Measurements from ENCODE around the gene ABCA1.
"Not testable (repeated sequence)": the region's sequence is repeated elsewhere in the genome, so short reads cannot be mapped to it uniquely, and the experiment has no call there.

The ABCA1 gene

GRCh38 chr9:104856413-104856941 is 71.5 kb downstream of the ABCA1 start:
- Mint-ChIP-seq H3K4me3 (no peak overlapping the region), H3K9me3 (ENCODE audit: low read depth) (no peaks in the 10 kb centered on the region), H3K27ac (no peak overlapping the region), H3K36me3 (peaks cover 10% of the 10 kb centered on the region), H3K27me3 (no peaks in the 10 kb centered on the region), H3K4me1 (ENCODE audit: low read depth) (no peaks in the 10 kb centered on the region)

- no peak overlapping the region for H3K4me3 Mint-ChIP-seq
- no peak overlapping the region for H3K27ac Mint-ChIP-seq
- H3K4me1 Mint-ChIP-seq (ENCODE audit: low read depth): no peaks in the 10 kb centered on the region
- no peaks in the 10 kb centered on the region for H3K9me3 Mint-ChIP-seq (ENCODE audit: low read depth)
- H3K27me3 Mint-ChIP-seq: no peaks in the 10 kb centered on the region
- H3K36me3 Mint-ChIP-seq: peaks cover 10% of the 10 kb centered on the region
Observed at GRCh38 chr9:104855807-104856206, 72.1 kb downstream of the ABCA1 start.

- not testable (repeated sequence) for H3K27me3 Mint-ChIP-seq; H3K4me3 Mint-ChIP-seq; H3K27ac Mint-ChIP-seq; H3K4me1 Mint-ChIP-seq (ENCODE audit: low read depth); H3K9me3 Mint-ChIP-seq (ENCODE audit: low read depth); H3K36me3 Mint-ChIP-seq
Observed at GRCh38 chr9:104855258-104855657, 72.7 kb downstream of the ABCA1 start.

- no peak overlapping the region for H3K4me3 Mint-ChIP-seq
- no peak overlapping the region for H3K27ac Mint-ChIP-seq
- H3K9me3 Mint-ChIP-seq (ENCODE audit: low read depth): no peaks in the 10 kb centered on the region
- peaks cover 10% of the 10 kb centered on the region for H3K36me3 Mint-ChIP-seq
- no peaks in the 10 kb centered on the region for H3K4me1 Mint-ChIP-seq (ENCODE audit: low read depth)
- no peaks in the 10 kb centered on the region for H3K27me3 Mint-ChIP-seq
Observed at GRCh38 chr9:104854613-104855012, 73.3 kb downstream of the ABCA1 start.

GRCh38 chr9:104853683-104854082 is 74.3 kb downstream of the ABCA1 start:
- Mint-ChIP-seq H3K36me3 (peaks cover 10% of the 10 kb centered on the region), H3K4me1 (ENCODE audit: low read depth) (no peaks in the 10 kb centered on the region), H3K27ac (no peak overlapping the region), H3K4me3 (no peak overlapping the region), H3K9me3 (ENCODE audit: low read depth) (no peaks in the 10 kb centered on the region), H3K27me3 (no peaks in the 10 kb centered on the region)

- peaks cover 8% of the 10 kb centered on the region for H3K36me3 Mint-ChIP-seq
- H3K4me3 Mint-ChIP-seq: no peak overlapping the region
- H3K4me1 Mint-ChIP-seq (ENCODE audit: low read depth): no peaks in the 10 kb centered on the region
- H3K9me3 Mint-ChIP-seq (ENCODE audit: low read depth): no peaks in the 10 kb centered on the region
- no peak overlapping the region for H3K27ac Mint-ChIP-seq
- no peaks in the 10 kb centered on the region for H3K27me3 Mint-ChIP-seq
Observed at GRCh38 chr9:104853159-104853558, 74.8 kb downstream of the ABCA1 start.

GRCh38 chr9:104851546-104851920 is 76.4 kb downstream of the ABCA1 start:
- Mint-ChIP-seq H3K9me3 (ENCODE audit: low read depth) (no peaks in the 10 kb centered on the region), H3K27ac (no peak overlapping the region), H3K36me3 (peaks cover 6% of the 10 kb centered on the region), H3K4me1 (ENCODE audit: low read depth) (no peaks in the 10 kb centered on the region), H3K27me3 (no peaks in the 10 kb centered on the region), H3K4me3 (no peak overlapping the region)

- Mint-ChIP-seq H3K27ac (no peak overlapping the region), H3K4me1 (ENCODE audit: low read depth) (no peaks in the 10 kb centered on the region), H3K36me3 (peaks cover 5% of the 10 kb centered on the region), H3K4me3 (no peak overlapping the region), H3K9me3 (ENCODE audit: low read depth) (no peaks in the 10 kb centered on the region), H3K27me3 (no peaks in the 10 kb centered on the region)
Observed at GRCh38 chr9:104850786-104851545, 77.0 kb downstream of the ABCA1 start.

- Mint-ChIP-seq H3K4me3 (no peak overlapping the region), H3K36me3 (no peaks in the 10 kb centered on the region)
Observed at GRCh38 chr9:104849023-104849422, 78.9 kb downstream of the ABCA1 start.

GRCh38 chr9:104844710-104845109 is 83.2 kb downstream of the ABCA1 start:
- no peak overlapping the region for H3K4me3 Mint-ChIP-seq
- no peaks in the 10 kb centered on the region for H3K4me1 Mint-ChIP-seq (ENCODE audit: low read depth)
- no peak overlapping the region for H3K27ac Mint-ChIP-seq
- H3K9me3 Mint-ChIP-seq (ENCODE audit: low read depth): no peaks in the 10 kb centered on the region
- no peaks in the 10 kb centered on the region for H3K27me3 Mint-ChIP-seq
- peaks cover 10% of the 10 kb centered on the region for H3K36me3 Mint-ChIP-seq

More at GRCh38 chr9:104849023-104849422, 78.9 kb downstream of the ABCA1 start:
- H3K27me3 Mint-ChIP-seq: no peaks in the 10 kb centered on the region
- no peaks in the 10 kb centered on the region for H3K9me3 Mint-ChIP-seq (ENCODE audit: low read depth)
- no peak overlapping the region for H3K27ac Mint-ChIP-seq
- no peaks in the 10 kb centered on the region for H3K4me1 Mint-ChIP-seq (ENCODE audit: low read depth)

GRCh38 chr9:104843644-104844240 is 84.2 kb downstream of the ABCA1 start:
- Mint-ChIP-seq H3K27ac (no peak overlapping the region), H3K27me3 (no peaks in the 10 kb centered on the region), H3K36me3 (peaks cover 10% of the 10 kb centered on the region), H3K4me3 (no peak overlapping the region), H3K4me1 (ENCODE audit: low read depth) (no peaks in the 10 kb centered on the region), H3K9me3 (ENCODE audit: low read depth) (no peaks in the 10 kb centered on the region)

GRCh38 chr9:104842698-104843097 is 85.3 kb downstream of the ABCA1 start:
- no peaks in the 10 kb centered on the region for H3K9me3 Mint-ChIP-seq (ENCODE audit: low read depth)
- H3K27me3 Mint-ChIP-seq: no peaks in the 10 kb centered on the region
- H3K4me1 Mint-ChIP-seq (ENCODE audit: low read depth): no peaks in the 10 kb centered on the region
- no peak overlapping the region for H3K4me3 Mint-ChIP-seq
- H3K27ac Mint-ChIP-seq: no peak overlapping the region
- H3K36me3 Mint-ChIP-seq: peaks cover 10% of the 10 kb centered on the region

- H3K27ac Mint-ChIP-seq: no peak overlapping the region
- H3K27me3 Mint-ChIP-seq: no peaks in the 10 kb centered on the region
- peaks cover 10% of the 10 kb centered on the region for H3K36me3 Mint-ChIP-seq
- H3K4me1 Mint-ChIP-seq (ENCODE audit: low read depth): peaks cover 6% of the 10 kb centered on the region
- H3K4me3 Mint-ChIP-seq: no peak overlapping the region
- H3K9me3 Mint-ChIP-seq (ENCODE audit: low read depth): no peaks in the 10 kb centered on the region
Observed at GRCh38 chr9:104841601-104842141, 86.3 kb downstream of the ABCA1 start.

- Mint-ChIP-seq H3K36me3 (peaks cover 16% of the 10 kb centered on the region), H3K4me1 (ENCODE audit: low read depth) (peaks cover 12% of the 10 kb centered on the region), H3K27ac (no peak overlapping the region), H3K4me3 (no peak overlapping the region), H3K9me3 (ENCODE audit: low read depth) (no peaks in the 10 kb centered on the region), H3K27me3 (no peaks in the 10 kb centered on the region)
Observed at GRCh38 chr9:104838958-104839357, 89.0 kb downstream of the ABCA1 start.

- peaks cover 12% of the 10 kb centered on the region for H3K4me1 Mint-ChIP-seq (ENCODE audit: low read depth)
- H3K27ac Mint-ChIP-seq: no peak overlapping the region
- H3K9me3 Mint-ChIP-seq (ENCODE audit: low read depth): no peaks in the 10 kb centered on the region
- no peaks in the 10 kb centered on the region for H3K27me3 Mint-ChIP-seq
- H3K4me3 Mint-ChIP-seq: no peak overlapping the region
- H3K36me3 Mint-ChIP-seq: peaks cover 11% of the 10 kb centered on the region
Observed at GRCh38 chr9:104836767-104837166, 91.2 kb downstream of the ABCA1 start.

Data from activated naive CD8-positive, alpha-beta T cell (primary cell).